Hematopoietic multipotent progenitor cell (in vitro differentiated cells): ENCODE measurements around the gene PLD2. TPM values are rescaled to one million over a fixed set of nuclear protein-coding genes. Genes with fewer than 3 reads are reported as not detected.

Experiments
- DNase-seq, 3 donors: peaks; one replicate each; pipeline ENCODE4 v3.0.0-alpha.2; 2011 to 2015; ENCODE audit warnings: low read depth in 2 of 3, low spot score in 2 of 3
- total RNA-seq: library from RNA; depleted of rRNA; stranded (reverse); fragments of >200 nt; gene quantifications from one replicate; pipeline ENCODE4 v1.2.3, GENCODE V29; 2012

The PLD2 gene, protein sequence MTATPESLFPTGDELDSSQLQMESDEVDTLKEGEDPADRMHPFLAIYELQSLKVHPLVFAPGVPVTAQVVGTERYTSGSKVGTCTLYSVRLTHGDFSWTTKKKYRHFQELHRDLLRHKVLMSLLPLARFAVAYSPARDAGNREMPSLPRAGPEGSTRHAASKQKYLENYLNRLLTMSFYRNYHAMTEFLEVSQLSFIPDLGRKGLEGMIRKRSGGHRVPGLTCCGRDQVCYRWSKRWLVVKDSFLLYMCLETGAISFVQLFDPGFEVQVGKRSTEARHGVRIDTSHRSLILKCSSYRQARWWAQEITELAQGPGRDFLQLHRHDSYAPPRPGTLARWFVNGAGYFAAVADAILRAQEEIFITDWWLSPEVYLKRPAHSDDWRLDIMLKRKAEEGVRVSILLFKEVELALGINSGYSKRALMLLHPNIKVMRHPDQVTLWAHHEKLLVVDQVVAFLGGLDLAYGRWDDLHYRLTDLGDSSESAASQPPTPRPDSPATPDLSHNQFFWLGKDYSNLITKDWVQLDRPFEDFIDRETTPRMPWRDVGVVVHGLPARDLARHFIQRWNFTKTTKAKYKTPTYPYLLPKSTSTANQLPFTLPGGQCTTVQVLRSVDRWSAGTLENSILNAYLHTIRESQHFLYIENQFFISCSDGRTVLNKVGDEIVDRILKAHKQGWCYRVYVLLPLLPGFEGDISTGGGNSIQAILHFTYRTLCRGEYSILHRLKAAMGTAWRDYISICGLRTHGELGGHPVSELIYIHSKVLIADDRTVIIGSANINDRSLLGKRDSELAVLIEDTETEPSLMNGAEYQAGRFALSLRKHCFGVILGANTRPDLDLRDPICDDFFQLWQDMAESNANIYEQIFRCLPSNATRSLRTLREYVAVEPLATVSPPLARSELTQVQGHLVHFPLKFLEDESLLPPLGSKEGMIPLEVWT
- total RNA-seq: 5.9 TPM

DNA sequence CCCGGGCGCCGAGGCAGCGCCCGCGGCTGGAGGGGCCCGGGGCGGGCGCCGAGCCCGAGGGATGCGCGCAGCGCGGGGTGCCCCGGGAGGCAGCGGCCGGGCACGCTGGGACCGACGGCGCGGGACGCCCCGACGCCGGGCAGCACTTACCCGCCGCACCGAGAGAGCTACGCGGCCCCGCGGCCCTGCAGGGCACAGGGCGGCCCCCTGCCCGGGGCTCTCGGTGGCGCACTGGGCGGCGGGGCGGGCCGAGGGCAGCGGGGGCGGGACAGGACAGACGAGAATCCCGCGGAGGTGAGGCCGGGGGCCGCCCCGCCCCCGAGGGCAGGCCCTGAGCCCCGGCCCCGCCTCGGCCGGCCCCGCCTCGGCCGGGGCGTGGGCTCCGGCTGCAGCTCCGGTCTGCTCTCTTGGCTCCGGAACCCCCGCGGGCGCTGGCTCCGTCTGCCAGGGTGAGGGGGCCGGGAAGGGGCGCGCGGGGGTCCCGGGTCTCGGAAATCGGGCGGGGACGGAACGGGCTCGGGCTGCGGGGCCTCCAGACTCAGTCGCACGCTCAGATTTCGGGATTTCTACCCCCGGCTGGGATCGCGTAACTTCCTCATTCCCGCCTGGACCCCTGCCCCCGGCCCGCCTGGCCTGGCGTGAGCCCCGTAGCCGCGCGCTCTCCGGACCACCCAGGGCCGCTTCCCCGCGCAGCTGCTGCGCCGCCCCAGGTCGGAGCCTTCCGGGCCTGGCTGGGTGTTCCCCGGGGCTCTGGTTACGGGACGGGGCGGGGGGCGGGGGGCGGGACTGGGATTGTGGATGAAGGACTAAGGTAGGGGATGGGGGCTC is at the start of gene PLD2:
PLD2 (plus strand) TSS at position 376 of the 828 bp plus-strand sequence. CDS start 621 bp downstream, outside the sequence.
- peak; percentile 66 to 82 (median 81) for DNase-seq

DNA sequence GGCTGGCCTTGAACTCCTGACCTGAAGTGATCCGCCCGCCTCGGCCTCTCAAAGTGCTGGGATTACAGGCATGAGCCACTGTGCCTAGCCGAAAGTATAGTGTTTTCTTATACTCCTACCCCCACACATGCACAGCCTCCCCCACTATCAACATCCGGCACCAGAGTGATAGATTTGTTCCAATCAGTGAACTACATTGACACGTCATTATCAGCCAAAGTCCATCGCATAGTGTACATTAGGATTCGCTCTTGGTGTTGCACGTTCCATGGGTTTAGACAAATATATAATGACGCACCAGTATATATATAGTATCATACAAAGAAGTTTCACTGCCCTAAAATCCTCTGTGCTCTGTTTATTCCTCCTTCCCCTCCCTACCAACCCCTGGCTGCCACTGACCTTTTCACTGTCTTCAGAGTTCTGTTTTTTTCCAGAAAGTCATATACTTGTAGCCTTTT is 47.1 kb upstream of the PLD2 start:
- DNase-seq: no peak

DNA sequence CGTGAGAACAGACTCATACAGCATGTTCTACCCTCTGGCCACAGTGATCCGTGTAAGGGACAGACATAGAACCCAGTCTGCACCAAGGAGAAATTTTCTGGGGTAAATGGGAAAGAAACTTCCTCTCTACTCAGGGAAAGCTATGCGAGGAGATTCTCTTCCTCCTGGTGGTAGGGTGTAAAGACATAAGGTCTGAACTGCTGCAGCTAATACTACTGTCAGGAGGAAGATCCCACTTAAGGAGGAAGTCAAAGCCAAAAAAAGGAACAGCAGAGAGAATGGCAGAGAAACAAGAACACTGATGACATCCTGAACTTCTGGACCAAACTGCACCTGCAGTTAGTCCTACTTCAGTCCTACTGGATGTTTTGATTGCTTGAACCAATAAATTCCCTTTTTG is 42.4 kb upstream of the PLD2 start:
- DNase-seq: peak in 1 of 3 donors; percentile 21

DNA sequence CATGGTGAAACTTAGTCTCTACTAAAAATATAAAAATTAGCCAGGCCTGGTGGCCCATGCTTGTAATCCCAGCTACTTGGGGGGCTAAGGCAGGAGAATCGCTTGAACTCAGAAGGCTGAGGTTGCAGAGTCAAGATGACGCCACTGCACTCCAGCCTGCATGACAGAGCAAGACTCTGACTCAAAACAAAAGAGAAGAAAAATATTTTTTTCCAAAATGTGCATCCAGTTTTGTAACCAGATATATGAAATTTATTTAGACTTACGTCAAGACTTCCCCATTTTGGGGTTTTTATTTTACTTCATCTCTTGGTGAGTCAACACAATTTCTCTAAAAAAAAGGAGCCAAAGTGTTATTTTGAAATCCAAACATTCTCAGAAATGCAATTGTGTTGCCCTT is 40.8 kb upstream of the PLD2 start:
- DNase-seq: peak in 1 of 3 donors; percentile 70

DNA sequence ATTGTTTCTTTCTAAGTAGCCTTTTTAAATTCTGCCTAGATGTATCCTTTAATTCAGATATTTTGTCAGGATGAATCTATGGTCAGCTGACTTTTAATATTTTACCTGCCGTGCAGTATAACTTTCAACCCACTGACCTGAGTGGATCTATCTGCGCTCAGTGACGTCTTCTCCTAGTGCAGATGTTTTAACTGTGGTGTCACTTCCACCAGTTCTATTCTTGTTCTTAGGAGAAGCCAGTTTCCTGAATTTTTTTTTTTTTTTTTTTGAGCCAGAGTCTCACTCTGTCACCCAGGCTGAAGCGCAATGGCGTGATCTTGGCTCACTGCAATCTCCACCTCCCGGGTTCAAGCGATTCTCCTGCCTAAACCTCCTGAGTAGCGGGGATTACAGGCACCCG is 40.2 kb upstream of the PLD2 start:
- no peak for DNase-seq

DNA sequence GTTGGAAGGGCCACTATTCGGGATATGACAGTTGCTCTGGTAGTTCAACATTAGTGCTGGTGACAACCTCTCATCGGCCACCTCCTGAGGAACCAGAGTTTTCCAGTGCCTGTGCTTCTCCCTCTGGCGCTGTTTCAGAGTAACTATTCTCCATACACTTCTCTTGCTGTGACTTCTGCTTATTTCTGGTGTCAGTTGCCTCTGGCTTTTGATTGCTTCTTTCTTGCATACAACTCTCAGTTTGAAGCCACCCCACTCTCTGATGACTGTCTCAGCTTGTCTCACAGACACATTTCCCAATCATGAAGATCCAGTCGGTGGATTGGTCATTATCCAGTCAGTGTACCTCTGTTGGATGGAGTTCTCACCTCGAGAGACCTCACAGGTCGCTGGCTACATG is 38.7 kb upstream of the PLD2 start:
- DNase-seq: no peak

DNA sequence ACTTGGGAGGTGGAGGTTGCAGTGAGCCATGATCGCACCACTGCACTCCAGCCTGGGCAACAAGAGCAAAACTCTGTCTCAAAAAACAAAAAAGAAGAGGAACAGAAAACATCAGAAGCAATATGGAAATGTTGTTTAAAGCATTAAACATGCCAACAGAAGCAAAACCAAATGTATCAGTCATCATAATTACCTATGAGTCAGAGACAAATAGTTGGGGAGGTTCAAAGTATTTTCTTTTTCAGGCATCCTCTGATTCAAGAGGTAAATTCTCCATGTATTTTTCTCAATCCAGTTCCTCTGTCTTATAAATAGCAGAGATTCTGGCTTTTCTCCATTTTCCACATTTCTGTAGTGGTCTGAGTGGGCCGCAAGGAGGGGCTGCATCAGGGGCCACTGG is 37.3 kb upstream of the PLD2 start:
- DNase-seq: no peak

DNA sequence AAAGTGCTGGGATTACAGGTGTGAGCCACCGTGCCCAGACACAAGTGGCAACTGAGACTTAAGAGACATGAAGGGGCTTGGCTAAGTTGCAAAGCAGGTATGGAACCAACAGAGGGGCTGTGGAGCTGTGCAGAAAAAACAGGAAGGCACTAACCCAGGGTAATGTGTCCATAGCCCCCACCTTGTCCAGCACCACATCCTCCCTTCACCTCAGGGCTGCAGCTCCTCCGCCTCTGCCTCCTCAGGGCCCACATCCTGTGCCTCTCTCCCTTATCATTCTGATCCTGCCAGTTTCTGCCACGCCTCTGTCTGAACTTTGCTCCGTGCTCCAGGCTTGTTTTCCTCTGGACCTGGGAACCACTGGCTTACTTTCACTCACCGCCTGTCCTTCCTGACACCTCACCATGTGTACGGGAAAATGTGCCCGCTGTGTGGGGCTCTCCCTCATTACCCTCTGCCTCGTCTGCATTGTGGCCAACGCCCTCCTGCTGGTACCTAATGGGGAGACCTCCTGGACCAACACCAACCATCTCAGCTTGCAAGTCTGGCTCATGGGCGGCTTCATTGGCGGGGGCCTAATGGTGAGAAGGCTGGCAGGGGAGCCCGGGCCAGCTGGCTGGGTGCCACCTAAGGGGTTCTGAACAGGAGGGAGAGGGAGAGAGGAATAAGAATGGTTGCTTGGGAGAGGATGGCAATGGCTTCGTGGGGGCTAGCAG is 35.3 kb upstream of the PLD2 start, which contains the start of gene TM4SF5:
TM4SF5 (plus strand) TSS at position 368 of the 716 bp plus-strand sequence; CDS start at position 405, 37 bp downstream.
- DNase-seq: no peak

DNA sequence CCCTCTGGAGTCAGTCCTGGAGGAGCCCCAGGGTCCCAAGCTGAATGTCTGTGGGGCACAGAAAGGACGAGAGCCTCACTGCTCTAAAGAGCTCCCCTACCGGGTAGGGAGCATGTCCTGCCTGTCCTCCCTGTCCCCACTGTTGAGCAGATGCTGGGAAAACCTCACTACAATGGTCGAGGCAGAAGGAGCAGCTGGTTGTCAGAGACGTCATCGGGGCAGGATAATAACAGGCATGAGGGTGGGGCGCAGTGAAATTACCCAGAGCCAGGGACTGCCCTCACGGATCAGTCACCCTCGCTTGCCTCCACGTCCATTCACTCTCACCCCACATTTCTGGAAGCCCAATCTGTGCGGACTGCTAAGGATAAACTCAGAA is 34.7 kb upstream of the PLD2 start:
- no peak for DNase-seq

DNA sequence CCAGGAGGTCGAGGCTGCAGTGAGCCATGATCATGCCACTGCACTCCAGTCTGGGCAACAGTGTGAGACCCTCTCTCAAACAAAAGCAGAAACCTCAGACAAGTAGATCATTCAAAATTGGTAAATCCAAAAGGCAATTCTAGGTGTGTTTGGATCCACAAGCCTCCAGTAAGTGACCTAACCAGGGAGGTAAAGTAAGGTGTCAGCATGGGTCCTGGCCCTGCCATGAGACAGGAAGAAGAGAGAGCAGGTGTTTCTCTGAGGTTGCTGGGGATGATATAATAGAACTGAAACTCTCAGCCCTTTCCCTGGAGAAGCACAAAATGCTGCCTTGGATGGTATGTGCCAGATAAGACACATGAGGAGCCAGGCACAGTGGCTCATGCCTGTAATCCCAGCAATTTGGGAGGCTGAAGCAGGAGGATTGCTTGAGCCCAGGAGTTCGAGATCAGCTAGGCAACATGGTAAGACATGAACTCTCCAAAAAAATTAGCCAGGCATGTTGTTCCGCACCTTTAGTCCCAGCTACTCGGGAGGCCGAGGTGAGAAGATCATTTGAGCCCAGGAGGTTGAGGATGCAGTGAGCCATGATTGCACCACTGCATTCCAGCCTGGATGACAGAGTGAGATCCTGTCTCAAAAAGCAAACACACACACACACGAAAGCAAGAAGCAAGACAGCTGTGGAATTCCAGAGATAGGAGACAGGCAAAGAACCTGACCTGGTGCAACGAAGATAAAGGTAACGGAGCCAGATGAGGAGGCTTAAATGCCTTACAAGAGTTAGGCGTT is 28.8 kb upstream of the PLD2 start:
- no peak for DNase-seq

DNA sequence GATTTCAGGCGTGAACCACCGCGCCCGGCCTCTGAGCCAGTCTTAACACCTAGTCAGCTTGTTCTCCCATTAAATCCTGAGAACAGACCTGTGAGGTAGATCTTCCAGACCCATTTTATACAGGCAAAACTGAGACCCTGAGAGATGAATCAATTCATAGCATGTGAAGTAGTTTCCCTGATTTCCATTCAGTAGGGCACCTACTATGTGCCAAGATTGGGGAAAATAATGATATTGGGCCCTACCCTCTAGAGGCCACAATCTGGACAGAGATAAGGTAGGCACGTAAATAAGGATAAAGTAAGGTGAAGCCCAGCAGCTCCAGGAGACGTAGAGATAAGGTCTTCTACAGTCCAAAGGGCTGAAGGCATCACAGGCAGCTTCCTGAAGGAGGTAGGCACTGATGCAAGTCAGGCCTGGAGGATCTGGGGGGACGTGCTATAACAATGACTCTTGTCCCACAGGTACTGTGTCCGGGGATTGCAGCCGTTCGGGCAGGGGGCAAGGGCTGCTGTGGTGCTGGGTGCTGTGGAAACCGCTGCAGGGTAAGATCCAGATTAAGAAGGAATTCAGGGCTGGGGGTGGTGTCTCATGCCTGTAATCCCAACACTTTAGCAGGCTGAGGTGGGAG is 26.5 kb upstream of the PLD2 start:
- DNase-seq: no peak

DNA sequence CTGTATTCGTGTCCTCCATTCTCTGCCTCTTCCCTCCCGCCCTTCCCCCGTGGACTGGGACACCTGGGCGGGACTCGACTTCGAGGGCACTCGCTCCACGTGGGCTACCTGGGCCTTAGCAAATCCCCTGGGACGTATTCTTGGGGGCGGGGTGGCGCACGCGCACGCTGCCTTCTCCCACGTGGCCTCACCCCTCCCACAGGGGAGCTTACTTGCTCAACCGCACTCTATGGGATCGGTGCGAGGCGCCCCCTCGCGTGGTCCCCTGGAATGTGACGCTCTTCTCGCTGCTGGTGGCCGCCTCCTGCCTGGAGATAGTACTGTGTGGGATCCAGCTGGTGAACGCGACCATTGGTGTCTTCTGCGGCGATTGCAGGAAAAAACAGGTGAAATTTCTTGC is 24.3 kb upstream of the PLD2 start:
- DNase-seq: no peak

DNA sequence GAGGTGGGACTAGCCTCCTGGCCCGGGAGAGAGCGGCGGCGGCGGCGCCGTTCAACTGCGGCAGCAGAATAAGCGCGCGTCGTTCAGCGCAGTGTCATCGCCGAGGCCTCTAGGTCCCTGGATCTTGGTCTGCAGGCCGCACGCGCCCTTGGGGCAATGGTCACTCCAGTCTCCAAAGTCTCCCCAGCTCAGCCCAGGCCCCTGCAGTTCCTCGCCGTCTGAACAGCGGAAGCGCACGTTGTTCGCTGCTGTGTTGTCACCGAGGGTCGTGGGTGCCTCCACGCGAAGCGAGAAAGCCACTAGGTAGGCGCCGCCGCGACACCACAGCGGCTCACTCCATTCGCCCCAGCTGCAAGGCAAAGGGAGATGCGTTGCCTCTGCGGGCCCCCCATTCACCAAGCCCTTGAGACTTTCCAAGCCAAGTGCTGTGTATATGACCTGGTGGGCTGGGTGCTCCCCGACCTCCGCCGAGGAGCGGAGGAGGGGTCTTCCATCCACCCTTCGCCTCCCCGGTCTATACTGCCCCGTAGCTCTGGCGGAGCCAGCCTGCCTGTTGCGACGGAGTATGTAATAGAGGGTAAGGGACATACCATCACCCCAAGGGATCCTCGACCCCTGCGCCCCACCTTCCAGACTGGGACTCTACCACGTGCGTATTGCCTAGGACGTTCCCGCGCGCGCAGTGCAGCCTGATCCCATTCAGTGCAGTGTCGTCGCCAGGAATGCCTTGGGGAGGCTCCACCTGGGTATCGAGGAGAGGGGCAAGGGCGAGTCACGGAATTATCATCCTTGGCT is 21.4 kb upstream of the PLD2 start:
- DNase-seq: no peak

DNA sequence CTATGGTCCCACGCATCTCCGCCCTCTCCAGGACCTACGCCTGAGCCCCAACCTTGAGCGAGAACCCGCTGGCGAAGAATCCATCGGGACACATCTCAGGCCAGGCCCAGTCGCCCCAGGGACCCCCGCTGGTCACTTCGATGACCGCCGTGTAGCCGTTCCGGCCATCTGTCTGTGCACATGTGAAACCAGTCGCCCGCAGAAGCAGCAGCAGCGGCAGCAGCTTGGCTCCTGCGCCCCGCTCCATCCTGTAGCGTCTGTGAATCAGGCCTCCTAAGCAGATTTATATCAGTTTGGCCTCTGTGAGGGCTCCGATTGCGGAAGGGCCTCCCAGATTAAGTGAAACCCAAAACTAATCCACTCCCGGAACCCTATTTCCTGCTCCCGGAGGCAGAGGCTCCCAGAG is 20.8 kb upstream of the PLD2 start, which contains the start of gene VMO1:
VMO1 (minus strand) TSS at position 259 of the 406 bp plus-strand sequence; CDS start at position 247, 12 bp downstream.
- DNase-seq: peak in 1 of 3 donors; percentile 46

DNA sequence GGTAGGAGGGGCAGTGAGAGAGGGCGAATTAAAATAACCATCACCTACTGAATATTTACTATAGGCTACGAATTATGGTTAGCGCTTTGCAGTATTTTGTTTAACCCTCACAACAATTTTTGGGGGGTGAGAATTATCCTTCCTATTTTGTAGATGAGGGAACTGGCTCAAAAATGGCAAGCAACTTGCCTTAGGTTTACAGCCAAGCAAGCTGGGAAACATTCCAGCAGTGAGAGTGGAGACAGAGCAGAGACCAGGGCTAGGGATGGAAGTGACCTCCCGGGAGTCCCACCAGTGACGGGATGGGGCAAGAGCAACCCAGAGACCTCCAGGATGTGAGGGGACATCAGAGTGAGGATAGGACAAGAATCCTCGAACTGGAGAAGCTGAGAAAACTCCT is 20.4 kb upstream of the PLD2 start:
- no peak for DNase-seq

DNA sequence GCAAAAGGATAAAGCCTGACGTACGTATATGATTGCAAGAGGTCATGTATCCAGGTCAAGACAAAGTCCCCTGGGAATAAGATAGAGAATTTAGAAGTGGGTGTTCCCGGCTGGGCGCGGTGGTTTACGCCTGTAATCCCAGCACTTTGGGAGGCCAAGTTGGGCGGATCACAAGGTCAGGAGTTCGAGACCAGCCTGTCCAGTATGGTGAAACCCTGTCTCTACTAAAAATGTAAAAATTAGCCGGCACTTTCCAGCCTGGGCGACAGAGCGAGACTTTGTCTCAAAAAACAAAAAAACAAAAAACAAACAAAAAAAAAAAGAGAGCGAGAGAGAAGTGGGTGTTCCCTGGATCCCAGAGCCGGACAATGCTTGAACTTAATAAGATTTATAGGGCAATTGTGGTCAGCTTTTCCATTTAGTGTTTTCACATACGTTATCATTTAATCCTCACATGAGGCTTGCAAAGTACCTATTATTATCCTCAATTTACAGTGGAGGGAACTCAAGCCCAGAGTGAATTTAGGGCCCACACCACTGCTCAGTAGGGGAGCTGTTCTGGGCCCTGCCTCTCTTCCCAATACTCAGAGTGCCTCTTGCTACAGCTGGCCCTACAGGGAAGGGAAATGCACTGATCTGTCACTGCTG is 18.7 kb upstream of the PLD2 start:
- no peak for DNase-seq
